ENCODE results near the gene EMB. TPM values are rescaled to one million over a fixed set of nuclear protein-coding genes. Genes with fewer than 3 reads are reported as not detected.

The EMB gene
- total RNA-seq, 1 donor from 2014 or later: 56.3 TPM

Other genes starting within 250 kb of the EMB start
- gene PARP8, start 225.3 kb upstream of the EMB start, total RNA-seq: 20.9 and 22.5 TPM in 2 replicates

Data from activated CD4-positive, alpha-beta T cell treated with anti-CD3 and anti-CD28 coated beads, Interleukin-2, amount 10 ng/mL, durations not matched to agents 24 days and 14 days (primary cell).